ENCODE measurements around the gene SLITRK4. TPM values are rescaled to one million over a fixed set of nuclear protein-coding genes. Genes with fewer than 3 reads are reported as not detected.

SLITRK4 gene
- polyA plus RNA-seq, 1 donor from 2014 or later, result 4.5 TPM

DNA sequence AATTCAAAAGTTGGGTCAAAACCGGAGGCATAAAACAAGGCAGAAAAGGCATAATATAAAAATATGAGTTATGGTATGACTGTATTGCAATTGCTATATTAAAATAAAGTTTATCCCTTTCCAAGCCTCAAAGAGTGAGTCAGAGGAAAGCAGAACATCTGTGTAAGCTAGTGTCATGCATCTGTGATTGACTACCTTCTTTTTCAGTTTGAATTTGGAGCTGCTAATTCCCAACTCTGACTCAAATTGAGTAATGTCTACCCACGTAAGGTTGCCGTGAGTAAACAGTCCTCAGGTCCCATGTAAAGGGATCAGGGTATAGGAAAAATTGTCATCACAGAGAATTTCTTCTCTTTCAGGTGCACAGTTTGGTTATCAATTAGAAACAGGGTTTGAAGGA, 6.5 kb upstream of the SLITRK4 start:
- Histone ChIP-seq H3K9ac (ENCODE audit: low read length) (no peak overlapping the region), H3K4me3 (ENCODE audit: low read length) (no peak overlapping the region), H3K27ac (ENCODE audit: low read length) (no peak overlapping the region), H3K27me3 (ENCODE audit: insufficient read depth, low read depth, low read length) (no peaks in the 10 kb centered on the region), H3K9me2 (ENCODE audit: insufficient read depth, low read length) (no peaks in the 10 kb centered on the region), H3K9me3 (ENCODE audit: low read length) (no peaks in the 10 kb centered on the region), H4K20me1 (ENCODE audit: insufficient read depth) (no peaks in the 10 kb centered on the region), H2AFZ (ENCODE audit: low read depth, low read length) (no peak overlapping the region), H3K4me2 (ENCODE audit: low read length) (no peak overlapping the region), H3K79me2 (replicated peaks; ENCODE audit: insufficient read depth, low read length) (no peaks in the 10 kb centered on the region), H3K36me3 (ENCODE audit: insufficient read depth, low read length) (no peaks in the 10 kb centered on the region), H3F3A (ENCODE audit: insufficient read depth, low read length, poor library complexity, severe bottlenecking) (no peaks in the 10 kb centered on the region)
- TF ChIP-seq, protein P1, sequence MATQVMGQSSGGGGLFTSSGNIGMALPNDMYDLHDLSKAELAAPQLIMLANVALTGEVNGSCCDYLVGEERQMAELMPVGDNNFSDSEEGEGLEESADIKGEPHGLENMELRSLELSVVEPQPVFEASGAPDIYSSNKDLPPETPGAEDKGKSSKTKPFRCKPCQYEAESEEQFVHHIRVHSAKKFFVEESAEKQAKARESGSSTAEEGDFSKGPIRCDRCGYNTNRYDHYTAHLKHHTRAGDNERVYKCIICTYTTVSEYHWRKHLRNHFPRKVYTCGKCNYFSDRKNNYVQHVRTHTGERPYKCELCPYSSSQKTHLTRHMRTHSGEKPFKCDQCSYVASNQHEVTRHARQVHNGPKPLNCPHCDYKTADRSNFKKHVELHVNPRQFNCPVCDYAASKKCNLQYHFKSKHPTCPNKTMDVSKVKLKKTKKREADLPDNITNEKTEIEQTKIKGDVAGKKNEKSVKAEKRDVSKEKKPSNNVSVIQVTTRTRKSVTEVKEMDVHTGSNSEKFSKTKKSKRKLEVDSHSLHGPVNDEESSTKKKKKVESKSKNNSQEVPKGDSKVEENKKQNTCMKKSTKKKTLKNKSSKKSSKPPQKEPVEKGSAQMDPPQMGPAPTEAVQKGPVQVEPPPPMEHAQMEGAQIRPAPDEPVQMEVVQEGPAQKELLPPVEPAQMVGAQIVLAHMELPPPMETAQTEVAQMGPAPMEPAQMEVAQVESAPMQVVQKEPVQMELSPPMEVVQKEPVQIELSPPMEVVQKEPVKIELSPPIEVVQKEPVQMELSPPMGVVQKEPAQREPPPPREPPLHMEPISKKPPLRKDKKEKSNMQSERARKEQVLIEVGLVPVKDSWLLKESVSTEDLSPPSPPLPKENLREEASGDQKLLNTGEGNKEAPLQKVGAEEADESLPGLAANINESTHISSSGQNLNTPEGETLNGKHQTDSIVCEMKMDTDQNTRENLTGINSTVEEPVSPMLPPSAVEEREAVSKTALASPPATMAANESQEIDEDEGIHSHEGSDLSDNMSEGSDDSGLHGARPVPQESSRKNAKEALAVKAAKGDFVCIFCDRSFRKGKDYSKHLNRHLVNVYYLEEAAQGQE (IDR thresholded peaks at IDR 0.05; ENCODE audit: borderline replicate concordance), result no peak
- TF ChIP-seq EP300 (conservative IDR thresholded peaks at IDR 0.05; ENCODE audit: poor library complexity, severe bottlenecking) (no peak), EZH2 (IDR thresholded peaks at IDR 0.05; ENCODE audit: borderline replicate concordance, insufficient read depth, low read length, poor library complexity, severe bottlenecking) (no peak), SMC3 (conservative IDR thresholded peaks at IDR 0.05; ENCODE audit: poor library complexity) (no peak), POLR2AphosphoS5 (IDR thresholded peaks at IDR 0.05) (no peak), TAF1 (IDR thresholded peaks at IDR 0.05; ENCODE audit: low read depth) (no peak), RAD21 (conservative IDR thresholded peaks at IDR 0.05) (no peak), MXI1 (conservative IDR thresholded peaks at IDR 0.05; ENCODE audit: poor library complexity, severe bottlenecking) (no peak)
- TF ChIP-seq, protein P2, sequence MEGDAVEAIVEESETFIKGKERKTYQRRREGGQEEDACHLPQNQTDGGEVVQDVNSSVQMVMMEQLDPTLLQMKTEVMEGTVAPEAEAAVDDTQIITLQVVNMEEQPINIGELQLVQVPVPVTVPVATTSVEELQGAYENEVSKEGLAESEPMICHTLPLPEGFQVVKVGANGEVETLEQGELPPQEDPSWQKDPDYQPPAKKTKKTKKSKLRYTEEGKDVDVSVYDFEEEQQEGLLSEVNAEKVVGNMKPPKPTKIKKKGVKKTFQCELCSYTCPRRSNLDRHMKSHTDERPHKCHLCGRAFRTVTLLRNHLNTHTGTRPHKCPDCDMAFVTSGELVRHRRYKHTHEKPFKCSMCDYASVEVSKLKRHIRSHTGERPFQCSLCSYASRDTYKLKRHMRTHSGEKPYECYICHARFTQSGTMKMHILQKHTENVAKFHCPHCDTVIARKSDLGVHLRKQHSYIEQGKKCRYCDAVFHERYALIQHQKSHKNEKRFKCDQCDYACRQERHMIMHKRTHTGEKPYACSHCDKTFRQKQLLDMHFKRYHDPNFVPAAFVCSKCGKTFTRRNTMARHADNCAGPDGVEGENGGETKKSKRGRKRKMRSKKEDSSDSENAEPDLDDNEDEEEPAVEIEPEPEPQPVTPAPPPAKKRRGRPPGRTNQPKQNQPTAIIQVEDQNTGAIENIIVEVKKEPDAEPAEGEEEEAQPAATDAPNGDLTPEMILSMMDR (IDR thresholded peaks at IDR 0.05; ENCODE audit: poor library complexity, severe bottlenecking), result no peak

DNA sequence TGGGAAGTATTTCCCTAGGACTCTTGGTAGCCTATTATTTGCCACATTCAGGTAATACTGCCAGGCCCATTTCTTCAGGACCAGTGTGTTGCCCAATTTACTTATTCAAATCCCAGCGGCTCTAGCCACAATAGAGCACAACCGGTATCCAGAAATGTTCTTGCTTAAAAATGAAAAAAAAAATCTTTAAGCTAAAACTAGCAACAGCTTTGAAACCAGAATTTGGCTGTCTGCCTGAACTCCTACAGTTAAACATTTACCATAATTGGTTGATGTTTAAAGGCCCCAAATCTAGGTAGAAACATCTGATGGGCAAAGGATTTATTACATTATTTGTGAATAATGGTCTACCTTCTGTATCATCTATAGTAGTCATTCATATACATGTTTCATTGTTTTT, 930 bp upstream of the SLITRK4 start:
- no peak overlapping the region for H3K27ac ChIP-seq (ENCODE audit: low read length)
- no peak overlapping the region for H3K4me3 ChIP-seq (ENCODE audit: low read length)
- no peak overlapping the region for H3K9ac ChIP-seq (ENCODE audit: low read length)
- TF ChIP-seq, protein P1 (IDR thresholded peaks at IDR 0.05; ENCODE audit: borderline replicate concordance), result no peak
- TF ChIP-seq EP300 (conservative IDR thresholded peaks at IDR 0.05; ENCODE audit: poor library complexity, severe bottlenecking) (no peak), POLR2AphosphoS5 (IDR thresholded peaks at IDR 0.05) (no peak), RAD21 (conservative IDR thresholded peaks at IDR 0.05) (no peak), TAF1 (IDR thresholded peaks at IDR 0.05; ENCODE audit: low read depth) (no peak), MXI1 (conservative IDR thresholded peaks at IDR 0.05; ENCODE audit: poor library complexity, severe bottlenecking) (no peak), EZH2 (IDR thresholded peaks at IDR 0.05; ENCODE audit: borderline replicate concordance, insufficient read depth, low read length, poor library complexity, severe bottlenecking) (no peak), SMC3 (conservative IDR thresholded peaks at IDR 0.05; ENCODE audit: poor library complexity) (no peak)
- TF ChIP-seq, protein P2 (IDR thresholded peaks at IDR 0.05; ENCODE audit: poor library complexity, severe bottlenecking), result no peak
- H4K20me1 ChIP-seq (ENCODE audit: insufficient read depth), result no peaks in the 10 kb centered on the region
- H3K36me3 ChIP-seq (ENCODE audit: insufficient read depth, low read length), result no peaks in the 10 kb centered on the region
- H3K79me2 ChIP-seq (replicated peaks; ENCODE audit: insufficient read depth, low read length), result no peaks in the 10 kb centered on the region
- H3K9me2 ChIP-seq (ENCODE audit: insufficient read depth, low read length), result no peaks in the 10 kb centered on the region
- no peak overlapping the region for H2AFZ ChIP-seq (ENCODE audit: low read depth, low read length)
- H3K9me3 ChIP-seq (ENCODE audit: low read length), result no peaks in the 10 kb centered on the region
- H3K27me3 ChIP-seq (ENCODE audit: insufficient read depth, low read depth, low read length), result no peaks in the 10 kb centered on the region
- no peak overlapping the region for H3K4me2 ChIP-seq (ENCODE audit: low read length)
- H3F3A ChIP-seq (ENCODE audit: insufficient read depth, low read length, poor library complexity, severe bottlenecking), result no peaks in the 10 kb centered on the region
